Mucosa of descending colon (tissue), 3 donors: ENCODE results near the gene NDUFA5. TPM values are rescaled to one million over a fixed set of nuclear protein-coding genes. Genes with fewer than 3 reads are reported as not detected.
A peak's percentile ranks its signal among the peaks of the same experiment; 100 is the strongest.
"Not testable (repeated sequence)": the region's sequence is repeated elsewhere in the genome, so short reads cannot be mapped to it uniquely, and the experiment has no call there.

Experiments
- ATAC-seq: fragments of 200-7000 bp; cut with Tn5 transposase; one replicate; pipeline ENCODE4 v1.9.1; 2020; ENCODE audit warnings: mild to moderate bottlenecking, moderate library complexity
- DNase-seq, 3 donors: peaks; one replicate each; pipeline ENCODE4 v3.0.0-alpha.2; 2020
- H3K36me3 ChIP-seq: fragments of 200-600 bp; one replicate; pipeline ENCODE4 v1.8.0; 2021; ENCODE audit warnings: low read depth, mild to moderate bottlenecking
- H3K4me1 ChIP-seq: fragments of 200-600 bp; one replicate; pipeline ENCODE4 v1.8.0; 2021; ENCODE audit warnings: low read depth, mild to moderate bottlenecking
- H3K4me3 ChIP-seq: fragments of 200-600 bp; one replicate; pipeline ENCODE4 v1.8.0; 2021; ENCODE audit warnings: mild to moderate bottlenecking
- H3K9me3 ChIP-seq: fragments of 200-600 bp; one replicate; pipeline ENCODE4 v1.8.0; 2021; ENCODE audit warnings: mild to moderate bottlenecking
- intact Hi-C, 2 donors: fragments of 100-400 bp; cut with DNase I in 1 of 2; cut with micrococcal nuclease in 1 of 2; formaldehyde crosslinking; loops; one replicate each; pipeline versions ENCODE4 v1.11.0 to v1.11.1; 2022; cut with DNase I, micrococcal nuclease
- total RNA-seq, 3 donors: library from RNA; stranded (reverse); fragmentation: NEBNext Ultra II Directional in 2 of 3; extraction: Animal tissue kit (Norgen Biotek cat#: 25700) in 2 of 3; gene quantifications; one replicate each; pipeline versions ENCODE4 v1.2.1 to v1.2.4, GENCODE V29; 2021 to 2023
- TF ChIP-seq, protein P1 (sequence below): fragments of 200-600 bp; IDR thresholded peaks from one replicate; pipeline ENCODE4 v1.8.0; 2022; ENCODE audit warnings: antibody characterized with exemption, mild to moderate bottlenecking
- donor health status: DM: no; HTN: no; CAD: no; lungs with moderate emphysema.
- donor health status: DM: no; HTN: no; CAD: no.
- donor health status: DM: no; HTN: yes; CAD: no.

Gene NDUFA5
- total RNA-seq, 3 donors from 2014 or later, result 88.7 to 118 (median 104) TPM

DNA sequence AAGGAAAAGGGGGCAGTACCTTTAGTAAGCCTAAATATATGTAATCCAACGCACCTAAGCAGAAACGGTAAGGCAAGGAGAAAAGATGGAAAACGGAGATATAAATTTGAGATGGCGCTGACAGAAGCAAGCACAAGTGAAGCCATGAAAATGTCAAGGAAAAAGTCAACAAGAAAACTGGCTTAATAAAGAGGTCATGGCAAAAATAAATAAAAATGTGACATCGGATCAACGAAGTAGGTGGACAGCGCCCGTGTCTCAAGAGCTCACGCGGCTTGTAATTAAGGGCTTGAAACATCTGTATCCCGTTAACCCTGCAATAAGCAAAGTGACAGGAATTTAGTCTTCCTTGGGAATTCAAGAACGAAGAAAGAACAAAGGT is 611 bp downstream of the NDUFA5 start:
- intact Hi-C loops, result no loop called here
- H3K4me3 ChIP-seq, result peak overlapping the region; percentile 86
- H3K9me3 ChIP-seq, result no peaks in the 10 kb centered on the region
- no peaks in the 10 kb centered on the region for H3K36me3 ChIP-seq
- TF ChIP-seq, protein P1, sequence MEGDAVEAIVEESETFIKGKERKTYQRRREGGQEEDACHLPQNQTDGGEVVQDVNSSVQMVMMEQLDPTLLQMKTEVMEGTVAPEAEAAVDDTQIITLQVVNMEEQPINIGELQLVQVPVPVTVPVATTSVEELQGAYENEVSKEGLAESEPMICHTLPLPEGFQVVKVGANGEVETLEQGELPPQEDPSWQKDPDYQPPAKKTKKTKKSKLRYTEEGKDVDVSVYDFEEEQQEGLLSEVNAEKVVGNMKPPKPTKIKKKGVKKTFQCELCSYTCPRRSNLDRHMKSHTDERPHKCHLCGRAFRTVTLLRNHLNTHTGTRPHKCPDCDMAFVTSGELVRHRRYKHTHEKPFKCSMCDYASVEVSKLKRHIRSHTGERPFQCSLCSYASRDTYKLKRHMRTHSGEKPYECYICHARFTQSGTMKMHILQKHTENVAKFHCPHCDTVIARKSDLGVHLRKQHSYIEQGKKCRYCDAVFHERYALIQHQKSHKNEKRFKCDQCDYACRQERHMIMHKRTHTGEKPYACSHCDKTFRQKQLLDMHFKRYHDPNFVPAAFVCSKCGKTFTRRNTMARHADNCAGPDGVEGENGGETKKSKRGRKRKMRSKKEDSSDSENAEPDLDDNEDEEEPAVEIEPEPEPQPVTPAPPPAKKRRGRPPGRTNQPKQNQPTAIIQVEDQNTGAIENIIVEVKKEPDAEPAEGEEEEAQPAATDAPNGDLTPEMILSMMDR, result no peak
- peaks cover 18% of the 10 kb centered on the region for H3K4me1 ChIP-seq
- peak in 1 of 3 donors; percentile 8 for DNase-seq
- peak; percentile 20 for ATAC-seq

DNA sequence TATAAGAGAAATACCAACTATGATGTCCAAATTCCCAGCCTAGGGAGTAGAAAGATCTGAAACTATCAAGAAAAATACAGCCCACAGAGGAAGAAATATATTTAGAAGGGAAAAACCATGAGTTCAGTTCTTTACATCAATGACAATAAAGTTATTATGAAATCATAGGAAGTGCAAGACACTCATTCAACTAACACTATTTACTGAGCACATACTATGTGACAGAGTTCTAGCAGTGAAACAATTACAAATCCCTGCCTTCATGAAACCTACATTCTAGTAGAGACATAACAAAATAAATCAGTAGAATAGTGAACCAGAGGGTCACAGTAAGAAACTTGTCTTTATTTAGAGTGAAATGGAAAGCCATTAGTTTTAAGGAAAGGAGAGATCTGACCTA is 2.1 kb downstream of the NDUFA5 start:
- ATAC-seq, result no peak
- H3K36me3 ChIP-seq, result no peaks in the 10 kb centered on the region
- TF ChIP-seq, protein P1, result no peak
- no peak overlapping the region for H3K4me3 ChIP-seq
- peaks cover 18% of the 10 kb centered on the region for H3K4me1 ChIP-seq
- intact Hi-C loops, result no loop called here
- H3K9me3 ChIP-seq, result no peaks in the 10 kb centered on the region
- no peak for DNase-seq

DNA sequence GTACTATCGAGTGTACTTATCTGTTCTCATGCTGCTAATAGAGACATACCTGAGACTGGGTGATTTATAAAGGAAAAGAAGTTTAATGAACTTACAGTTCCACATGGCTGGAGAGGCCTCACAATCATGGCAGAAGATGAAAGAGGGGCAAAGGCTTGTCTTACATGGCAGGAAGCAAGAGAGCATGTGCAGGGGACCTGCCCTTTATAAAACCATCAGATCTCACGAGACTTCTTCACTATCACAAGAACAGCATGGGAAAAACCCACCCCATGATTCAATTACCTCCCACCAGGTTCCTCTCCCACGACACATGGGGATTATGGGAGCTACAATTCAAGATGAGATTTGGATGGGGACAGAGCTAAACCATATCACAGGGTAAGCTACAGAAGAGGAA is 4.5 kb downstream of the NDUFA5 start:
- DNase-seq, result no peak

DNA sequence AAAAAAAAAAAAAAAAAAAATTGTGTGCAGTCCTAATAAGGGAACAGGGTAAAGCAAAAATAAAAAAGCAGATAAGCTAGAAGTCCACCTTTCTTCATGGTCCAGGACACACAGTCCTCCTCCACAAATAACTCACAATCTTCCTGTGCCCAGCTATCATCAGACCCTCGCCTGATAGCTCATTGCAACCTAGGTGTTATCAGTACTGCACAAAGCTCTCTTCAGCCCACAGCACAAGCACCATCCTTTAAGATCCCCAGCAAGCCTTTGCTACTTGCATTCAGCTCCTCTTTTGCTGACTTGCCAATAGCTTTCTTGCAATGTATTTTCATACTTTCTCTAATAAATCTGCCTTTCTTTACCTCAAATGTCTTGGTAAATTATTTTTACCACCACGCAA is 5.0 kb downstream of the NDUFA5 start:
- H3K4me1 ChIP-seq, result peaks cover 18% of the 10 kb centered on the region
- no peaks in the 10 kb centered on the region for H3K9me3 ChIP-seq
- ATAC-seq (no peak), DNase-seq (no peak)
- intact Hi-C loops, result no loop called here
- TF ChIP-seq, protein P1, result no peak
- no peaks in the 10 kb centered on the region for H3K36me3 ChIP-seq
- no peak overlapping the region for H3K4me3 ChIP-seq

More for the DNA sequence above, 4.5 kb downstream of the NDUFA5 start:
- no peak overlapping the region for H3K4me3 ChIP-seq
- intact Hi-C loops, result no loop called here
- TF ChIP-seq, protein P1, result no peak
- no peak for ATAC-seq
- no peaks in the 10 kb centered on the region for H3K9me3 ChIP-seq
- H3K4me1 ChIP-seq, result peaks cover 18% of the 10 kb centered on the region
- H3K36me3 ChIP-seq, result no peaks in the 10 kb centered on the region

DNA sequence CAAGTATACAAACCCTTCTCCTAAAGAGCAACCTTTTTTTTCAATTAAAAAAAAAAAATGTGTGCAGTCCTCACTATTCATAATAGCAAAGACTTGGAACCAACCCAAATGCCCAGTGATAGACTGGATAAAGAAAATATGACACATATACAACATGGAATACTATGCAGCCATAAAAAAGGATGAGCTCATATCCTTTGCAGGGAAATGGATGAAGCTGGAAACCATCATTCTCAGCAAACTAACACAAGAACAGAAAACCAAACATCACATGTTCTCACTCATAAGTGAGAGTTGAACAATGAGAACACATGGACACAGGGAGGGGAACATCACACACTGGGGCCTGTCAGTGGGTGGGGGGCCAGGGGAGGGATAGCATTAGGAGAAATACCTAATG is 5.5 kb downstream of the NDUFA5 start:
- H3K4me3 ChIP-seq, H3K36me3 ChIP-seq, intact Hi-C loops, ATAC-seq, DNase-seq, H3K9me3 ChIP-seq: not testable (repeated sequence)
- peaks cover 18% of the 10 kb centered on the region for H3K4me1 ChIP-seq

DNA sequence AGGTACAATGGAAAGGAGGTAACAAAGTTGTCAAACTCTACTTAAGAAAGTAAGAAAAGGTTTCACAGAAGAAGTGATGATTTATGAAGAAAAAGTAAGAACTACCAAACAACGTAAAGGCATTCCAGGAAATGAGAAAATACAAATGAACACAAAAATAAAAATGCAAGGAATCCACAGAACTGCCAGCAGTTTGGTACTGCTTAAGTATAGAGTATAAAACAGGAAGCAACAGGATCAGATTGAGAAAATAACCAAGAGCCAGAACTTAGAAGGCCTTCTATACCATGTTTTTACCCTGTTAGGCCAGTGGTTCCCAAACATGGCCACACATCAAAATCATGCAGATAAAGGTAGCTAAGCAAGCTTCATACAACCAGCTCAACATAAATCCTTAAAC is 9.2 kb downstream of the NDUFA5 start:
- H3K36me3 ChIP-seq, result no peaks in the 10 kb centered on the region
- intact Hi-C loops, result no loop called here
- no peaks in the 10 kb centered on the region for H3K9me3 ChIP-seq
- no peak overlapping the region for H3K4me3 ChIP-seq
- TF ChIP-seq, protein P1, result no peak
- H3K4me1 ChIP-seq, result no peaks in the 10 kb centered on the region
- ATAC-seq, result no peak
- DNase-seq, result no peak
